ENCODE data around the gene SPTLC1. TPM values are rescaled to one million over a fixed set of nuclear protein-coding genes. Genes with fewer than 3 reads are reported as not detected.

The SPTLC1 gene
- total RNA-seq, 2 donors from 2014 or later: 40.6 to 41.8 TPM

DNA sequence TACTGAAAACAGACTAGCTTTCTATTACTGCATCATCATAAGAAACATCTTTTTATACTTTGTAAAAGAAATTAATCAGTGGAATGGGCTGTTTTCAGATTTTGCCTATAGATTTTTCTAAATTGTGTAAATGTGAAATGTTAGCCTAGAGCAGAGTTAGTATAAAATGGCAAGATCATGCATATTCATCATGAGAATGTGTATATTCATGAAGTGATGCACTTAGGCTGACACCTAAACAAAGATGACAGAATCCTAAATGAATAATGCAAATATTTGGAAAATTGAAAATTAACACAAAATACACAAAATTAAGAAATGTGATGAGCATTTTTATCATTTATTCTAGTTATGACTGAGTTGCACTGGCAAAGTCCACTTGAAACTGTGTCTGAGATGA is 57.2 kb downstream of the SPTLC1 start:
- H3K27ac ChIP-seq: no peak overlapping the region
- H3K4me1 ChIP-seq: no peaks in the 10 kb centered on the region
- peaks cover 5 to 23% of the 10 kb centered on the region in 2 donors for H3K9me3 ChIP-seq
- TF ChIP-seq, protein P1, sequence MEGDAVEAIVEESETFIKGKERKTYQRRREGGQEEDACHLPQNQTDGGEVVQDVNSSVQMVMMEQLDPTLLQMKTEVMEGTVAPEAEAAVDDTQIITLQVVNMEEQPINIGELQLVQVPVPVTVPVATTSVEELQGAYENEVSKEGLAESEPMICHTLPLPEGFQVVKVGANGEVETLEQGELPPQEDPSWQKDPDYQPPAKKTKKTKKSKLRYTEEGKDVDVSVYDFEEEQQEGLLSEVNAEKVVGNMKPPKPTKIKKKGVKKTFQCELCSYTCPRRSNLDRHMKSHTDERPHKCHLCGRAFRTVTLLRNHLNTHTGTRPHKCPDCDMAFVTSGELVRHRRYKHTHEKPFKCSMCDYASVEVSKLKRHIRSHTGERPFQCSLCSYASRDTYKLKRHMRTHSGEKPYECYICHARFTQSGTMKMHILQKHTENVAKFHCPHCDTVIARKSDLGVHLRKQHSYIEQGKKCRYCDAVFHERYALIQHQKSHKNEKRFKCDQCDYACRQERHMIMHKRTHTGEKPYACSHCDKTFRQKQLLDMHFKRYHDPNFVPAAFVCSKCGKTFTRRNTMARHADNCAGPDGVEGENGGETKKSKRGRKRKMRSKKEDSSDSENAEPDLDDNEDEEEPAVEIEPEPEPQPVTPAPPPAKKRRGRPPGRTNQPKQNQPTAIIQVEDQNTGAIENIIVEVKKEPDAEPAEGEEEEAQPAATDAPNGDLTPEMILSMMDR (IDR thresholded peaks at IDR 0.05): no peak
- no peaks in the 10 kb centered on the region for H3K27me3 ChIP-seq
- H3K4me3 ChIP-seq: no peak overlapping the region
- H3K36me3 ChIP-seq: peaks cover 31% of the 10 kb centered on the region
- no peak for DNase-seq (ENCODE audit: low spot score)

DNA sequence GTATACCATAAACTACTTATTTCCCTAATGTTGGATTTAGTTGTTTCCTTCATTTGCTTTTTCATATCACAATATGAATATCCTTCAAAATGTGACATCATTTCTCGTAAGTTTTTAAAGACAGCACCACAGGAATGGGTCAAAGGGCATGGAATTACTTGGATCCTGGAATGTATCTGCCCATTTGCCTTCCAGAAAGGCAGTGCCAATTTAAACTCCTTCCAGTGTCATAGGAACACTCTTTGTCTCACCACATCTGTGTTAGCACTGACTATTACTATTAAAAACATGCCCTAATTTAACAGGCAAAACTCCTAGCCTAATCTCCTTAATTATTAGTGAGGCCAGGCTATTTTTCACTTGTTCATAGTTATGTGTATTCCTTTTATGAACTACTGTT is 58.0 kb downstream of the SPTLC1 start:
- TF ChIP-seq, protein P1 (IDR thresholded peaks at IDR 0.05): no peak

DNA sequence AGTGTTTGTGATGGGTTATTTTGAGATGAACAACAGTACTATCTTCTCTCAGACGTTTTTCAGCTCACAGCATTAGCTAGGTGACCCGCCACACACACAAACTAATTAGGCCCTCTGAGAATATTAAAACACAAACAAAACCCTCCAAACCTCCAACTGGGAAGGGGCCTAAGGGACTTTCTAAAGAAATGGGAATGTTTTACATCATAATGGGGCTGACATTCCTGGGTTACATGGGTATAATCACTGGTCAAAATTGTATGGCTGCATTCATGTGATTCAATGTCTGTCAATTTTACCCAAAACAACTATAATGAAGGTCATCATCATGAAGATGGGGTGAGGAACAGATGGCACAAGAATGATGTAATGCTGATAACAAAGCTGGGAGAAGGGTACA is 59.6 kb downstream of the SPTLC1 start:
- Histone ChIP-seq H3K4me3 (no peak overlapping the region), H3K27me3 (no peaks in the 10 kb centered on the region), H3K36me3 (peaks cover 39% of the 10 kb centered on the region), H3K4me1 (no peaks in the 10 kb centered on the region), H3K27ac (no peak overlapping the region), H3K9me3 (peaks cover 0 to 2% of the 10 kb centered on the region in 2 donors)
- DNase-seq (ENCODE audit: low spot score): no peak
- TF ChIP-seq, protein P1 (IDR thresholded peaks at IDR 0.05): no peak

More for the DNA sequence above, 58.0 kb downstream of the SPTLC1 start:
- Histone ChIP-seq H3K4me3 (no peak overlapping the region), H3K27me3 (no peaks in the 10 kb centered on the region), H3K27ac (no peak overlapping the region), H3K4me1 (no peaks in the 10 kb centered on the region), H3K9me3 (peaks cover 5 to 18% of the 10 kb centered on the region in 2 donors), H3K36me3 (peaks cover 39% of the 10 kb centered on the region)
- no peak for DNase-seq (ENCODE audit: low spot score)

DNA sequence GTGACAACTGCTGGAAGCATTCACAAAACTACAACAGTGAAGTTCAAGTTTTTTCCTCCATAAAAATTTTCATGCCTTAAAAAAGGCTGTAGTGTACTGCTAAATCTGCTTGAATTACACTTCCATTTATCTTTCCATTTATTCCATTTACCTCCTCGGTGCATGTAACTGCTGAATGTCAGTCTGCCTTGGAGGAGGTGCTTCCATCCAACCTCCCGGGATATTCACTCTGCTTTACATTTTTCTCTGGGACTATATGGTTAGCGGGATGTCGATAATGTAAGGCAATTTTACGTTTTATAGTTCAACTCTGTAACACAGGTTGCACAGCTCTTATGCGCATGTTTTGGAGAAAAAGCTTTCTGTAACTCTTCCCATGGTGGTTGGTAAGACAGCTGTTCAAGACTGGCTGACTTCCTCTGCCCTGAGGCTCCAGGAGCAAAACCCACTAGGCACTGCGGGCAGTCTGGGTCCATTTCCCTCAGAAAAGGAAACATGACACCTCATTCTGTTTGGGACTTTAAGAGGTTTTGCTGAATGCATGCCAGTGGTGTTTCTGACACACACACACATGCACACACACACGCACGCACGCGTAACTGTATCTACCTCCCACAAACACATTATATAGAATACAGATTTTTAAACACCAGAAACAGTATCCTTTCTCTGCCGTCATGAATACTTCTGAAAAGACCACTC is 66.1 kb downstream of the SPTLC1 start:
- H3K9me3 ChIP-seq: no peaks in the 10 kb centered on the region

DNA sequence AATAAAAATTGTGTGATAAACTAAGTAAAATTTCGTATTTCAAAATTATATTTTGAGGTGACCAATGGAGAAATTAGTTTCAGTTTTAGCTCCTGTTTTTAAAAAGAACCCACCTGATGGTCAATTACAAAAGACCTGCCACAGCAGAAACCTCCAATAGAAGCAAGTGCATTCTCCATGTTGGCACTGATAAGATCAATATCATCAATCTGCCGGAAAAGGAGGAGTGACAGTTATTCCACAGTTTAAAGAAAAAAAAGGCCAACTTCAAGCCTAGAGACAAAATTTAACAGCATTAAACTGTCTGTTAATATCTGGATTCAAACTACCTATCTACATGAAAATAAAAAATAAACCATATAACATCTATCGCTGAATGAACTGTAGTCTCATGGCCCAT is 67.7 kb downstream of the SPTLC1 start:
- Histone ChIP-seq H3K4me1 (no peaks in the 10 kb centered on the region), H3K27ac (no peak overlapping the region), H3K27me3 (no peaks in the 10 kb centered on the region), H3K9me3 (peaks cover 0 to under 1% of the 10 kb centered on the region in 2 donors), H3K4me3 (no peak overlapping the region), H3K36me3 (peaks cover 64% of the 10 kb centered on the region)
- TF ChIP-seq, protein P1 (IDR thresholded peaks at IDR 0.05): no peak
- DNase-seq (ENCODE audit: low spot score): no peak

More for the DNA sequence above, 66.1 kb downstream of the SPTLC1 start:
- TF ChIP-seq, protein P1 (IDR thresholded peaks at IDR 0.05): no peak
- H3K36me3 ChIP-seq: peaks cover 60% of the 10 kb centered on the region
- no peak overlapping the region for H3K27ac ChIP-seq
- no peaks in the 10 kb centered on the region for H3K27me3 ChIP-seq
- DNase-seq (ENCODE audit: low spot score): no peak
- no peak overlapping the region for H3K4me3 ChIP-seq
- no peaks in the 10 kb centered on the region for H3K4me1 ChIP-seq

DNA sequence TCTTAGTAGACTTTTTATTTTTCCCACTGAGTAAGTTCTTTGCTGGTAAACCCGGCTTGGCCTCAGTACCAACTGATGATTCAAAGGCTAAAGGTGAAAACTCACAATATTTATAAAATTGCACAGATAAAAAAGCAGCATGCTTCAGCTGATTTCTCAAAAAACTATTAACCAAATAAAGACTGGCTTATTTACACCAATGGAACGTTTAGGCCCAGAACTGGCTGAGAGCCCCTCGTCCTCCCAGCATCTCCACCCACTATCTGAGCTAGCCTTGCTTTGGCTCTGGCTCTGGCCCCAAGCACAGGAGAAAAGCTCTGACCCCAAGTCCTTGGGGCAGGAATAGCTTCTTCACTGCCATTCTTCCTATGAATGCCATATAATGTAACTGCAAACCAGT is 68.5 kb downstream of the SPTLC1 start:
- Histone ChIP-seq H3K27ac (no peak overlapping the region), H3K36me3 (peaks cover 69% of the 10 kb centered on the region), H3K4me3 (no peak overlapping the region), H3K4me1 (no peaks in the 10 kb centered on the region), H3K27me3 (no peaks in the 10 kb centered on the region), H3K9me3 (peaks cover 0 to 9% of the 10 kb centered on the region in 2 donors)
- TF ChIP-seq, protein P1 (IDR thresholded peaks at IDR 0.05): no peak
- no peak for DNase-seq (ENCODE audit: low spot score)

Measured in right atrium auricular region (tissue), 2 donors.